ENCODE data around the gene TRPM3. TPM values are rescaled to one million over a fixed set of nuclear protein-coding genes. Genes with fewer than 3 reads are reported as not detected.

The TRPM3 gene
- total RNA-seq, 1 experiment from 2014 or later: not detected

GRCh38 chr9:71131145-71131544 is 9.7 kb upstream of the TRPM3 start:
- ChIA-PET POLR2A (ENCODE audit: unreplicated experiment) (no interaction called here), CTCF (no interaction called here)
- H3K79me2 ChIP-seq (ENCODE audit: low read length): no peaks in the 10 kb centered on the region
- DNase-seq: no peak
- no peak overlapping the region for H3K4me2 ChIP-seq (ENCODE audit: low read length)
- H3K9me3 ChIP-seq (ENCODE audit: low read length): no peaks in the 10 kb centered on the region
- TF ChIP-seq EZH2phosphoT487 (IDR thresholded peaks at IDR 0.05; ENCODE audit: borderline replicate concordance, low read length): no peak
- TF ChIP-seq CTCF (conservative IDR thresholded peaks at IDR 0.05; ENCODE audit: low read depth, low read length): no peak
- TF ChIP-seq EZH2 (IDR thresholded peaks at IDR 0.05; ENCODE audit: low read length, unreplicated experiment): no peak
- intact Hi-C loops (cut with micrococcal nuclease): no loop called here
- no peak overlapping the region for H3K9ac ChIP-seq (ENCODE audit: low read length)
- no peaks in the 10 kb centered on the region for H3K4me1 ChIP-seq (ENCODE audit: insufficient read depth, low read length)
- ATAC-seq: no peak
- no peaks in the 10 kb centered on the region for H3F3A ChIP-seq (ENCODE audit: low read length, unreplicated experiment)
- H3K27ac ChIP-seq (ENCODE audit: low read length): no peak overlapping the region
- no peaks in the 10 kb centered on the region for H3K9me2 ChIP-seq (replicated peaks; ENCODE audit: low read length)
- no peaks in the 10 kb centered on the region for H3K36me3 ChIP-seq (ENCODE audit: low read depth, low read length)
- no peak overlapping the region for H2AFZ ChIP-seq (ENCODE audit: low read length)
- no peak overlapping the region for H3K4me3 ChIP-seq (ENCODE audit: low read length)
- no peaks in the 10 kb centered on the region for H4K20me1 ChIP-seq (ENCODE audit: low read length)
- no TSS peak for BruUV-seq (replicated peaks)
- H3K27me3 ChIP-seq (ENCODE audit: low read length): no peaks in the 10 kb centered on the region

- no peak overlapping the region for H2AFZ ChIP-seq (ENCODE audit: low read length)
- no peak for TF ChIP-seq EZH2 (IDR thresholded peaks at IDR 0.05; ENCODE audit: low read length, unreplicated experiment)
- TF ChIP-seq EZH2phosphoT487 (IDR thresholded peaks at IDR 0.05; ENCODE audit: borderline replicate concordance, low read length): no peak
- no peak for TF ChIP-seq CTCF (conservative IDR thresholded peaks at IDR 0.05; ENCODE audit: low read depth, low read length)
Measured at GRCh38 chr9:71130521-71130920, 9.1 kb upstream of the TRPM3 start.

GRCh38 chr9:71128796-71129195 is 7.4 kb upstream of the TRPM3 start:
- H3K4me2 ChIP-seq (ENCODE audit: low read length): no peak overlapping the region
- H3K27ac ChIP-seq (ENCODE audit: low read length): no peak overlapping the region
- intact Hi-C loops (cut with micrococcal nuclease): no loop called here
- H3K79me2 ChIP-seq (ENCODE audit: low read length): no peaks in the 10 kb centered on the region
- ATAC-seq (no peak), DNase-seq (no peak)
- no peak overlapping the region for H3K4me3 ChIP-seq (ENCODE audit: low read length)
- CTCF ChIA-PET: no interaction called here
- H3K9ac ChIP-seq (ENCODE audit: low read length): no peak overlapping the region
- POLR2A ChIA-PET (ENCODE audit: unreplicated experiment): no interaction called here
- H3K36me3 ChIP-seq (ENCODE audit: low read depth, low read length): no peaks in the 10 kb centered on the region
- H3K4me1 ChIP-seq (ENCODE audit: insufficient read depth, low read length): no peaks in the 10 kb centered on the region
- no TSS peak for BruUV-seq (replicated peaks)
- H2AFZ ChIP-seq (ENCODE audit: low read length): no peak overlapping the region
- no peaks in the 10 kb centered on the region for H3K9me2 ChIP-seq (replicated peaks; ENCODE audit: low read length)
- H3K9me3 ChIP-seq (ENCODE audit: low read length): no peaks in the 10 kb centered on the region
- H3K27me3 ChIP-seq (ENCODE audit: low read length): no peaks in the 10 kb centered on the region
- no peaks in the 10 kb centered on the region for H3F3A ChIP-seq (ENCODE audit: low read length, unreplicated experiment)
- no peaks in the 10 kb centered on the region for H4K20me1 ChIP-seq (ENCODE audit: low read length)
- no peak for TF ChIP-seq EZH2phosphoT487 (IDR thresholded peaks at IDR 0.05; ENCODE audit: borderline replicate concordance, low read length)
- TF ChIP-seq EZH2 (IDR thresholded peaks at IDR 0.05; ENCODE audit: low read length, unreplicated experiment): no peak
- no peak for TF ChIP-seq CTCF (conservative IDR thresholded peaks at IDR 0.05; ENCODE audit: low read depth, low read length)

More at GRCh38 chr9:71130521-71130920, 9.1 kb upstream of the TRPM3 start:
- Histone ChIP-seq H3K4me2 (ENCODE audit: low read length) (no peak overlapping the region), H3K79me2 (ENCODE audit: low read length) (no peaks in the 10 kb centered on the region), H3K4me3 (ENCODE audit: low read length) (no peak overlapping the region), H4K20me1 (ENCODE audit: low read length) (no peaks in the 10 kb centered on the region), H3K9me2 (replicated peaks; ENCODE audit: low read length) (no peaks in the 10 kb centered on the region), H3K4me1 (ENCODE audit: insufficient read depth, low read length) (no peaks in the 10 kb centered on the region), H3K9me3 (ENCODE audit: low read length) (no peaks in the 10 kb centered on the region), H3K27me3 (ENCODE audit: low read length) (no peaks in the 10 kb centered on the region), H3F3A (ENCODE audit: low read length, unreplicated experiment) (no peaks in the 10 kb centered on the region), H3K27ac (ENCODE audit: low read length) (no peak overlapping the region), H3K36me3 (ENCODE audit: low read depth, low read length) (no peaks in the 10 kb centered on the region), H3K9ac (ENCODE audit: low read length) (no peak overlapping the region)
- no peak for ATAC-seq
- intact Hi-C loops (cut with micrococcal nuclease): no loop called here
- ChIA-PET CTCF (no interaction called here), POLR2A (ENCODE audit: unreplicated experiment) (no interaction called here)
- DNase-seq: no peak
- BruUV-seq (replicated peaks): no TSS peak

Data from PC-3 (cell line).